Liver (tissue), 9 donors: ENCODE results near the gene BCAR3. TPM values are rescaled to one million over a fixed set of nuclear protein-coding genes. Genes with fewer than 3 reads are reported as not detected.

Experiments used
- DNase-seq: peaks from one replicate; pipeline ENCODE4 v3.0.0-alpha.2; 2017; ENCODE audit warnings: low spot score
- H3K27ac ChIP-seq, 2 donors: one replicate each; pipeline ENCODE4 v1.7.0; 2013; ENCODE audit warnings: inconsistent platforms in 2 of 2, low read length in 2 of 2, control low read depth in 1 of 2, low read depth in 1 of 2, mild to moderate bottlenecking in 1 of 2
- H3K27me3 ChIP-seq, 4 donors: one replicate each; pipeline versions ENCODE4 v1.6.1 to v1.7.0; 2013; ENCODE audit warnings: low read length in 3 of 4, inconsistent platforms in 1 of 4, mild to moderate bottlenecking in 1 of 4, moderate library complexity in 1 of 4; ENCODE audit not compliant: control insufficient read depth in 4 of 4, insufficient read depth in 4 of 4
- H3K36me3 ChIP-seq, 4 donors: one replicate each; pipeline versions ENCODE4 v1.6.1 to v1.7.0; 2013; ENCODE audit warnings: low read length in 3 of 4, mild to moderate bottlenecking in 3 of 4, low read depth in 1 of 4, moderate library complexity in 1 of 4; ENCODE audit not compliant: control insufficient read depth in 4 of 4, insufficient read depth in 3 of 4
- H3K4me1 ChIP-seq, 4 donors: one replicate each; pipeline versions ENCODE4 v1.6.1 to v1.7.0; 2013; ENCODE audit warnings: low read length in 3 of 4, mild to moderate bottlenecking in 3 of 4, moderate library complexity in 1 of 4; ENCODE audit not compliant: control insufficient read depth in 4 of 4, insufficient read depth in 4 of 4
- H3K4me3 ChIP-seq, 3 donors: one replicate each; pipeline versions ENCODE4 v1.6.1 to v1.7.0; 2013; ENCODE audit warnings: low read length in 3 of 3, control low read depth in 1 of 3, low read depth in 1 of 3, mild to moderate bottlenecking in 1 of 3
- H3K9ac ChIP-seq, 2 donors: one replicate each; pipeline ENCODE4 v1.7.0; 2013; ENCODE audit warnings: low read length in 2 of 2, mild to moderate bottlenecking in 2 of 2, moderate library complexity in 2 of 2, control low read depth in 1 of 2, low read depth in 1 of 2
- H3K9me3 ChIP-seq, 4 donors: one replicate each; pipeline versions ENCODE4 v1.6.1 to v1.7.0; 2013; ENCODE audit warnings: low read length in 3 of 4; ENCODE audit not compliant: control insufficient read depth in 4 of 4
- EGR1 ChIP-seq, 2 donors: IDR thresholded peaks; 2 replicates each; pipeline ENCODE4 v1.6.1; 2016 to 2018; ENCODE audit warnings: antibody characterized with exemption in 2 of 2, low read depth in 2 of 2
- FOXA1 ChIP-seq: IDR thresholded peaks from 2 replicates; pipeline ENCODE4 v1.6.1; 2016; ENCODE audit warnings: antibody characterized with exemption
- FOXA2 ChIP-seq: IDR thresholded peaks from 2 replicates; pipeline ENCODE4 v1.6.1; 2016; ENCODE audit warnings: antibody characterized with exemption
- GABPA ChIP-seq, 2 donors: IDR thresholded peaks in 1 of 2; conservative IDR thresholded peaks in 1 of 2; 2 replicates each; pipeline ENCODE4 v1.6.1; 2016; ENCODE audit warnings: antibody characterized with exemption in 2 of 2, mild to moderate bottlenecking in 1 of 2, moderate library complexity in 1 of 2
- HNF4A ChIP-seq, 2 donors: conservative IDR thresholded peaks; 2 replicates each; pipeline ENCODE4 v1.6.1; 2016; ENCODE audit warnings: antibody characterized with exemption in 2 of 2, mild to moderate bottlenecking in 2 of 2
- HNF4G ChIP-seq: IDR thresholded peaks from 2 replicates; pipeline ENCODE4 v1.6.1; 2016; ENCODE audit warnings: antibody characterized with exemption
- NR2F2 ChIP-seq: IDR thresholded peaks from 2 replicates; pipeline ENCODE4 v1.6.1; 2016; ENCODE audit warnings: antibody characterized with exemption
- TAF1 ChIP-seq: conservative IDR thresholded peaks from 2 replicates; pipeline ENCODE4 v1.6.1; 2016; ENCODE audit warnings: antibody characterized with exemption, mild to moderate bottlenecking
- WGBS: extraction: QIAGEN DNeasy Blood & Tissue Kit; methylation state at CpG from one replicate; pipeline ENCODE4 v1.1.7; 2013; 5-methylcytosine and 5-hydroxymethylcytosine counted together
- polyA plus RNA-seq, 2 donors: library from polyadenylated mRNA; stranded (reverse) in 1 of 2; unstranded in 1 of 2; fragments of 200-250 nt in 1 of 2; fragments of >200 nt in 1 of 2; fragmentation: Nextera tagmentation in 1 of 2; extraction: Ambion mirVana in 1 of 2; gene quantifications; one replicate each; pipeline versions ENCODE4 v1.2.1 to v1.2.3, GENCODE V29; 2013 to 2015
- total RNA-seq, 2 donors: library from RNA; depleted of rRNA; stranded (reverse); fragments of >200 nt; gene quantifications; one replicate each; pipeline ENCODE4 v1.2.3, GENCODE V29; 2014
- TF ChIP-seq, protein P1 (sequence below): IDR thresholded peaks from 2 replicates; pipeline ENCODE4 v1.6.1; 2016; ENCODE audit warnings: antibody characterized with exemption
- TF ChIP-seq, protein P2 (sequence below): IDR thresholded peaks from 2 replicates; pipeline ENCODE4 v1.6.1; 2016; ENCODE audit warnings: antibody characterized with exemption
- TF ChIP-seq, protein P3 (sequence below): IDR thresholded peaks from 2 replicates; pipeline ENCODE4 v1.6.1; 2016; ENCODE audit warnings: antibody characterized with exemption
- TF ChIP-seq, protein P4 (sequence below): fragments of 150-350 bp; IDR thresholded peaks from 2 replicates; pipeline ENCODE4 v1.5.1; 2017; ENCODE audit warnings: improper control_type of control experiment, low read depth, low read length; ENCODE audit not compliant: missing input control
- TF ChIP-seq, protein P5 (sequence below): IDR thresholded peaks from 2 replicates; pipeline ENCODE4 v1.6.1; 2016; ENCODE audit warnings: antibody characterized with exemption, mild to moderate bottlenecking
- donor health status: healthy.
- donor health status: healthy.
- donor health status: healthy.
- donor health status: healthy.
- donor health status: healthy.

Gene BCAR3
- total and polyA plus RNA-seq, 4 donors: 2.8 to 10.3 (median 7.7) TPM

DNA sequence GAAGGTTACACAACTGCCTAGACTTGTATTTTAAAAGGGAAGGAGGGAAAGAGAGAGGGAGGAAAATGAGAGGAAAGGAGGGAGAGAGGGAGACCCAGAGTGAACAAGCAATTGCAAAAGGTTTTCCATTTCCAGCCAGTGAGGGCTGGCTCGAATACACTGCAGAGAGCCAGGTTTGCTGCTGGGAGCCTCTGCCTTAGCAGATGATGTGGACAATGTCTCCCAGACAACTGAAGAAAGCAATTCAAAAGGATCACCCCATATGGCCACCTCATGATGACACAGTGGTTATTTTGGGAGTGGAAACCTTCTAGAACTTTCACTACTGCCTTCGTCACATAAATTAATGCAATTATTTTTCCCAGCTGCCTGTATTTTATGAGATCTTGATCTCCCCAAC lies 86.4 kb downstream of the BCAR3 start:
- TF ChIP-seq, protein P1, sequence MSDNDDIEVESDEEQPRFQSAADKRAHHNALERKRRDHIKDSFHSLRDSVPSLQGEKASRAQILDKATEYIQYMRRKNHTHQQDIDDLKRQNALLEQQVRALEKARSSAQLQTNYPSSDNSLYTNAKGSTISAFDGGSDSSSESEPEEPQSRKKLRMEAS: no peak
- no peak for TF ChIP-seq GABPA (IDR thresholded peaks at IDR 0.05 in 1 of 2, conservative IDR thresholded peaks at IDR 0.05 in 1 of 2)
- TF ChIP-seq, protein P2, sequence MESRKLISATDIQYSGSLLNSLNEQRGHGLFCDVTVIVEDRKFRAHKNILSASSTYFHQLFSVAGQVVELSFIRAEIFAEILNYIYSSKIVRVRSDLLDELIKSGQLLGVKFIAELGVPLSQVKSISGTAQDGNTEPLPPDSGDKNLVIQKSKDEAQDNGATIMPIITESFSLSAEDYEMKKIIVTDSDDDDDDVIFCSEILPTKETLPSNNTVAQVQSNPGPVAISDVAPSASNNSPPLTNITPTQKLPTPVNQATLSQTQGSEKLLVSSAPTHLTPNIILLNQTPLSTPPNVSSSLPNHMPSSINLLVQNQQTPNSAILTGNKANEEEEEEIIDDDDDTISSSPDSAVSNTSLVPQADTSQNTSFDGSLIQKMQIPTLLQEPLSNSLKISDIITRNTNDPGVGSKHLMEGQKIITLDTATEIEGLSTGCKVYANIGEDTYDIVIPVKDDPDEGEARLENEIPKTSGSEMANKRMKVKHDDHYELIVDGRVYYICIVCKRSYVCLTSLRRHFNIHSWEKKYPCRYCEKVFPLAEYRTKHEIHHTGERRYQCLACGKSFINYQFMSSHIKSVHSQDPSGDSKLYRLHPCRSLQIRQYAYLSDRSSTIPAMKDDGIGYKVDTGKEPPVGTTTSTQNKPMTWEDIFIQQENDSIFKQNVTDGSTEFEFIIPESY: no peak
- TF ChIP-seq, protein P3, sequence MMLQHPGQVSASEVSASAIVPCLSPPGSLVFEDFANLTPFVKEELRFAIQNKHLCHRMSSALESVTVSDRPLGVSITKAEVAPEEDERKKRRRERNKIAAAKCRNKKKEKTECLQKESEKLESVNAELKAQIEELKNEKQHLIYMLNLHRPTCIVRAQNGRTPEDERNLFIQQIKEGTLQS: no peak
- TF ChIP-seq, protein P4, sequence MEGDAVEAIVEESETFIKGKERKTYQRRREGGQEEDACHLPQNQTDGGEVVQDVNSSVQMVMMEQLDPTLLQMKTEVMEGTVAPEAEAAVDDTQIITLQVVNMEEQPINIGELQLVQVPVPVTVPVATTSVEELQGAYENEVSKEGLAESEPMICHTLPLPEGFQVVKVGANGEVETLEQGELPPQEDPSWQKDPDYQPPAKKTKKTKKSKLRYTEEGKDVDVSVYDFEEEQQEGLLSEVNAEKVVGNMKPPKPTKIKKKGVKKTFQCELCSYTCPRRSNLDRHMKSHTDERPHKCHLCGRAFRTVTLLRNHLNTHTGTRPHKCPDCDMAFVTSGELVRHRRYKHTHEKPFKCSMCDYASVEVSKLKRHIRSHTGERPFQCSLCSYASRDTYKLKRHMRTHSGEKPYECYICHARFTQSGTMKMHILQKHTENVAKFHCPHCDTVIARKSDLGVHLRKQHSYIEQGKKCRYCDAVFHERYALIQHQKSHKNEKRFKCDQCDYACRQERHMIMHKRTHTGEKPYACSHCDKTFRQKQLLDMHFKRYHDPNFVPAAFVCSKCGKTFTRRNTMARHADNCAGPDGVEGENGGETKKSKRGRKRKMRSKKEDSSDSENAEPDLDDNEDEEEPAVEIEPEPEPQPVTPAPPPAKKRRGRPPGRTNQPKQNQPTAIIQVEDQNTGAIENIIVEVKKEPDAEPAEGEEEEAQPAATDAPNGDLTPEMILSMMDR: no peak
- no peak for TF ChIP-seq NR2F2
- TF ChIP-seq, protein P5, sequence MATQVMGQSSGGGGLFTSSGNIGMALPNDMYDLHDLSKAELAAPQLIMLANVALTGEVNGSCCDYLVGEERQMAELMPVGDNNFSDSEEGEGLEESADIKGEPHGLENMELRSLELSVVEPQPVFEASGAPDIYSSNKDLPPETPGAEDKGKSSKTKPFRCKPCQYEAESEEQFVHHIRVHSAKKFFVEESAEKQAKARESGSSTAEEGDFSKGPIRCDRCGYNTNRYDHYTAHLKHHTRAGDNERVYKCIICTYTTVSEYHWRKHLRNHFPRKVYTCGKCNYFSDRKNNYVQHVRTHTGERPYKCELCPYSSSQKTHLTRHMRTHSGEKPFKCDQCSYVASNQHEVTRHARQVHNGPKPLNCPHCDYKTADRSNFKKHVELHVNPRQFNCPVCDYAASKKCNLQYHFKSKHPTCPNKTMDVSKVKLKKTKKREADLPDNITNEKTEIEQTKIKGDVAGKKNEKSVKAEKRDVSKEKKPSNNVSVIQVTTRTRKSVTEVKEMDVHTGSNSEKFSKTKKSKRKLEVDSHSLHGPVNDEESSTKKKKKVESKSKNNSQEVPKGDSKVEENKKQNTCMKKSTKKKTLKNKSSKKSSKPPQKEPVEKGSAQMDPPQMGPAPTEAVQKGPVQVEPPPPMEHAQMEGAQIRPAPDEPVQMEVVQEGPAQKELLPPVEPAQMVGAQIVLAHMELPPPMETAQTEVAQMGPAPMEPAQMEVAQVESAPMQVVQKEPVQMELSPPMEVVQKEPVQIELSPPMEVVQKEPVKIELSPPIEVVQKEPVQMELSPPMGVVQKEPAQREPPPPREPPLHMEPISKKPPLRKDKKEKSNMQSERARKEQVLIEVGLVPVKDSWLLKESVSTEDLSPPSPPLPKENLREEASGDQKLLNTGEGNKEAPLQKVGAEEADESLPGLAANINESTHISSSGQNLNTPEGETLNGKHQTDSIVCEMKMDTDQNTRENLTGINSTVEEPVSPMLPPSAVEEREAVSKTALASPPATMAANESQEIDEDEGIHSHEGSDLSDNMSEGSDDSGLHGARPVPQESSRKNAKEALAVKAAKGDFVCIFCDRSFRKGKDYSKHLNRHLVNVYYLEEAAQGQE: no peak
- no peak for TF ChIP-seq HNF4G
- TF ChIP-seq FOXA2: no peak
- no peak for TF ChIP-seq HNF4A (conservative IDR thresholded peaks at IDR 0.05)
- TF ChIP-seq FOXA1: no peak
- TF ChIP-seq TAF1: no peak
- H3K4me3 ChIP-seq: no peak overlapping the region
- peaks cover 1 to 47% (median 25%) of the 10 kb centered on the region in 4 donors for H3K4me1 ChIP-seq
- no peak overlapping the region for H3K9ac ChIP-seq
- no peak overlapping the region for H3K27ac ChIP-seq
- WGBS: 68% methylated on average over 2 of the region's 2 CpGs
- H3K27me3 ChIP-seq: no peaks in the 10 kb centered on the region
- no peaks in the 10 kb centered on the region for H3K9me3 ChIP-seq
- no peaks in the 10 kb centered on the region for H3K36me3 ChIP-seq
- DNase-seq: no peak

DNA sequence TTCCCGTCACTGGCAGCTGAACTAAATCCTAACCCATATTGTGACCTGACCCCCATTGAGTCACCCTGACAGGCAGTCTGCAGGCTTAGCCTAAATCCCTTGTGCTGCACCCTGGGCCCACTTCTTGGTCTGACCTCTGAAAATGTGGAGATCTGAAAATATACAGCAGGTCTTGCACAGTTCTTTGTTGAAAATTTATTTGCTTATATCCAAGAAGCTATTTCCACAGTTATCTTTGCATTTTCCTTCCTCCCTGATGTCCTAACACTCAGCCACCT lies 87.1 kb downstream of the BCAR3 start:
- Histone ChIP-seq H3K36me3 (peaks cover 0 to 3% (median under 1%) of the 10 kb centered on the region in 4 donors), H3K27ac (no peak overlapping the region), H3K9me3 (no peaks in the 10 kb centered on the region), H3K4me3 (no peak overlapping the region), H3K9ac (no peak overlapping the region), H3K27me3 (no peaks in the 10 kb centered on the region), H3K4me1 (peaks cover 1 to 45% (median 24%) of the 10 kb centered on the region in 4 donors)
- DNase-seq: no peak
- TF ChIP-seq TAF1: no peak
- no peak for TF ChIP-seq EGR1 (IDR thresholded peaks at IDR 0.05; ENCODE audit: low read depth in 2 of 2)
- 98% methylated on average over 1 of the region's 1 CpG for WGBS
